Measurements from ENCODE around the gene EPS8L1.

The EPS8L1 gene

DNA sequence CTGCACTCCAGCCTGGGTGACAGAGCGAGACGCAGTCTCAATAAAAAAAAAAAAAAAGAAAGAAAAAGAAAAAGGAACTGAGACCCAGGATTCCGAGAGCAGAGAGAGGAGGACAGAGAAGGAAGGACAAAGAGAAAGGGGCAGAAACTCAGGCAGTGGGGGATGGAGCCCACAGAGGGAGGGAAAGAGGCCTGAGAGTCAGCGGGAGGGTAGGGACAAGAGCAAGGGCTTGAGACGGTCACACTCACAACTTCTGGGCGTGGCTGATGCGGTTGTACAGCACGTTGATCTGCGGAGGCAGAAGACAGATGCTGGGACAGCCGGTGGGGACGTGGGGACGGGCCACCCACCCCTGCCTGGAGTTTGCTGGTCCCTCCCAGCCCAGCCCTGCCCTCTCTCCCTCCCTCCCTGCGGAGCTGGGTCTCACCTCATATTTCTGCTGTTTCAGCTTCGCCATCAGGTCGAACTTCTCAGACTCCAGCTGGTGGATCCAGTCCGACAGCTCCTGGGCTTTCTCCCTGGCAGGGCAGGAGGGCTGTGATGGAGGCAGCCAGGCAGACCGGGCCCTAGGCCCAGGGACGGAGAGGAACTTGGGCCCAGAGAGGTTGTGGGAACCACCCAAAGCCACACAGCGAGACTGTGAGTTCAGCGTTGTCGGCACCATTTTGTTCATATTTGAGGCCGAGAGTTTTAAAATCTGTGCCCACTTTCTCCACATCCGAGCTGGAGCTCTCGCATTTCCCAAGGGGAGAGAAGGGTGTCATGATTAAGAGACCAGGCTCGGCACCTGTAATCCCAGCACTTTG, 58.2 kb downstream of the EPS8L1 start:
- DNase-seq (ENCODE audit: extremely low read depth, insufficient read length), result no peak
- H3K27me3 ChIP-seq (replicated peaks; ENCODE audit: control insufficient read depth, insufficient read depth, low read length), result peaks cover 3% of the 10 kb centered on the region
- no peak overlapping the region for H3K4me3 ChIP-seq (replicated peaks; ENCODE audit: low read depth, low read length)

DNA sequence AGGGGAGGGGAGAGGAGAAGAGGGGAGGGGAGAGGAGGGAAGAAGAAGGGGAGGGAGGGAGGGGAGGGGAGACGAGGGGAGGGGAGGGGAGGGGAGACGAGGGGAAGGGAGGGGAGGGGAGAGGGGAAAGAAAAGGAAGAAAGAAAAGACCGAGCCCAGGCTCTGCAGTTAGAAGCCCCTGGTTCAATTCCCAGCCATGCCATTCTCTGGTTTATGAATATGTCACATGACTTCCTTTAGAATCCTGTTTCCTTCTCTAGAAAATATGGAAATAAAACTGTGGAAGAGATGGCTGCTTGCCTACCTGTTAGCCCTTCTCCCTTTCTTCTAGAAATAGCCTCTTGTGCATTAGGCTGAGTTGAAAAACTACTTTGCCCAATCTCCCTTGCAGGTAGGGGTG, 59.1 kb downstream of the EPS8L1 start:
- no peak overlapping the region for H3K4me3 ChIP-seq (replicated peaks; ENCODE audit: low read depth, low read length)
- H3K27me3 ChIP-seq (replicated peaks; ENCODE audit: control insufficient read depth, insufficient read depth, low read length), result peaks cover 3% of the 10 kb centered on the region
- TF ChIP-seq, protein P1, sequence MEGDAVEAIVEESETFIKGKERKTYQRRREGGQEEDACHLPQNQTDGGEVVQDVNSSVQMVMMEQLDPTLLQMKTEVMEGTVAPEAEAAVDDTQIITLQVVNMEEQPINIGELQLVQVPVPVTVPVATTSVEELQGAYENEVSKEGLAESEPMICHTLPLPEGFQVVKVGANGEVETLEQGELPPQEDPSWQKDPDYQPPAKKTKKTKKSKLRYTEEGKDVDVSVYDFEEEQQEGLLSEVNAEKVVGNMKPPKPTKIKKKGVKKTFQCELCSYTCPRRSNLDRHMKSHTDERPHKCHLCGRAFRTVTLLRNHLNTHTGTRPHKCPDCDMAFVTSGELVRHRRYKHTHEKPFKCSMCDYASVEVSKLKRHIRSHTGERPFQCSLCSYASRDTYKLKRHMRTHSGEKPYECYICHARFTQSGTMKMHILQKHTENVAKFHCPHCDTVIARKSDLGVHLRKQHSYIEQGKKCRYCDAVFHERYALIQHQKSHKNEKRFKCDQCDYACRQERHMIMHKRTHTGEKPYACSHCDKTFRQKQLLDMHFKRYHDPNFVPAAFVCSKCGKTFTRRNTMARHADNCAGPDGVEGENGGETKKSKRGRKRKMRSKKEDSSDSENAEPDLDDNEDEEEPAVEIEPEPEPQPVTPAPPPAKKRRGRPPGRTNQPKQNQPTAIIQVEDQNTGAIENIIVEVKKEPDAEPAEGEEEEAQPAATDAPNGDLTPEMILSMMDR (IDR thresholded peaks at IDR 0.05; ENCODE audit: insufficient read depth, low read length, poor library complexity, severe bottlenecking), result no peak
- no peak for DNase-seq (ENCODE audit: extremely low read depth, insufficient read length)
- no peaks in the 10 kb centered on the region for H3K36me3 ChIP-seq (ENCODE audit: control insufficient read depth, insufficient read depth, low read length)

More for the DNA sequence above, 58.2 kb downstream of the EPS8L1 start:
- no peaks in the 10 kb centered on the region for H3K36me3 ChIP-seq (ENCODE audit: control insufficient read depth, insufficient read depth, low read length)
- TF ChIP-seq, protein P1 (IDR thresholded peaks at IDR 0.05; ENCODE audit: insufficient read depth, low read length, poor library complexity, severe bottlenecking), result no peak

DNA sequence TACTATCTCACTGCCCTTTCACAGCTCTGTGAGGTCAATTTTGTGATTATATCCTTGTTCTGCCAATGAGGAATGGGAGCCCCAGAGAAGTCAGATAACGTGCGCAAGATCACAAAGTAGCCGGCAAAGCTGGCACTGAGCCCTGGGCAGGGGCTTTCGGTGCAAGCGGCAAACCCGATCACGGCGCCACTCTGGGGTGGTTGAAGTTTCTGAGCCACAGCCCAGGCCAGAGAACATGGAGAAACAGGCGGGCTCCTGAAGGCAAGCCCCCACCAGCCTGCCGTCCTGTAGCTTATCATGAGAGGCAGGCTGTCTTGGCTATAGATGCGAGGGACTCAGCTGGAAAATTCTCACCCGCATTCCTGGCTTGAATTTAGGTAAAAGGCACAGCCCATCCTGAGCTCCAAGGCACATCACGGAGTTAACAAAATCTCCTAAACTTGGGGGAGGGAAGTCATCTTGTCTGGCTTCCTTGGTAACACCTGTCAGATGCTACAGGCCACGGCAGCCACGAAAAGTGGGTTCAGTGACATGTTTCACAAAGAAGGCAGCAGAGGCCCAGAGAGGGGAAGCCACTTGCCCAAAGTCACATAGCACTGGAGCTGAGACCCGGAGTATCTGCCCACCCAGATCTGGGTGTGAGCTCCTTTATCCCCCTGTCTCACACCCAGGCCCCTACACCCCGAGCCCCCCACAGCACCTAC, 60.9 kb downstream of the EPS8L1 start:
- no peak overlapping the region for H3K4me3 ChIP-seq (replicated peaks; ENCODE audit: low read depth, low read length)
- H3K36me3 ChIP-seq (ENCODE audit: control insufficient read depth, insufficient read depth, low read length), result no peaks in the 10 kb centered on the region
- H3K27me3 ChIP-seq (replicated peaks; ENCODE audit: control insufficient read depth, insufficient read depth, low read length), result peaks cover 3% of the 10 kb centered on the region
- DNase-seq (ENCODE audit: extremely low read depth, insufficient read length), result no peak
- TF ChIP-seq, protein P1 (IDR thresholded peaks at IDR 0.05; ENCODE audit: insufficient read depth, low read length, poor library complexity, severe bottlenecking), result no peak
